Right hindlimb (tissue), 1 donor: ENCODE measurements around the gene JAK3.
A peak's percentile ranks its signal among the peaks of the same experiment; 100 is the strongest.

Source experiments
- DNase-seq: peaks from one replicate; pipeline ENCODE4 v3.0.0-alpha.2; 2018

The JAK3 gene

DNA sequence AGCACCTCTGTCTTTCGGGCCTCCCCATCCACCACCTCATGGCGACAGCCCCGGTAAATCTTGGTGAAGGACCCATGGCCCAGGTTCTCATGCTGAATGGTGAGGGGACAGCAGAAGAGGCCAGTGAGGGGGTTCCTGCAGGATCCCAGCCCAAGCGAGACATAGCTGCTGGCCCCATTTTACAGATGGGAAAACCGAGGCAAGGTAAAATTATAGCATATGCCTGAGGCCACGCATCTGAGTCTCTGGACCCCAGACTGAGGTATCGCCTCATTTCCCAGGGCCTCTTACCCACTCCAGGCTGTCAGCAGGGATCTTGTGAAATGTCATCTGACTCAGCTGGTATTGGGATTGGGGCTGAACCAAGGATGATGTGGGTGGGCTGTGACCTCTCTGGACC, 9.8 kb downstream of the JAK3 start:
- DNase-seq = no peak

DNA sequence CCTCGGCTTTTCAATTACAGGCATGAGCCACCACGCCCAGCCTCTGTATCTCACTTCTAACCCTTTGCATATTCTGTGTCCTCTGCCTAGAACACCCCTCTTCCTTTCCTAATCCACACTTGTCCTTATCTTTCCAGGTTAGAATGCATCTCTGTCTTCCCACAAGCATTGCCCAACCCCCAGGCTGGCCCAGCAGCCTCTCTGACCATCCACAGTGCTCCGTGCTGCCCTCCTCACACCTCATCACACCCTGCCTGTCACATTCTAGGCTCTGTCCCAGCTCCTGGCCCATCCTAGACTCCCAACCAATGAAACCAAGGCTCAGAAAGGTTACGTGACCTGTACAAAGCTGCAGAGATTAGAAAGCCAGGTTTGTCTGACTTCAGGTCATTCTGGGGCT, 11.3 kb downstream of the JAK3 start:
- no peak for DNase-seq

DNA sequence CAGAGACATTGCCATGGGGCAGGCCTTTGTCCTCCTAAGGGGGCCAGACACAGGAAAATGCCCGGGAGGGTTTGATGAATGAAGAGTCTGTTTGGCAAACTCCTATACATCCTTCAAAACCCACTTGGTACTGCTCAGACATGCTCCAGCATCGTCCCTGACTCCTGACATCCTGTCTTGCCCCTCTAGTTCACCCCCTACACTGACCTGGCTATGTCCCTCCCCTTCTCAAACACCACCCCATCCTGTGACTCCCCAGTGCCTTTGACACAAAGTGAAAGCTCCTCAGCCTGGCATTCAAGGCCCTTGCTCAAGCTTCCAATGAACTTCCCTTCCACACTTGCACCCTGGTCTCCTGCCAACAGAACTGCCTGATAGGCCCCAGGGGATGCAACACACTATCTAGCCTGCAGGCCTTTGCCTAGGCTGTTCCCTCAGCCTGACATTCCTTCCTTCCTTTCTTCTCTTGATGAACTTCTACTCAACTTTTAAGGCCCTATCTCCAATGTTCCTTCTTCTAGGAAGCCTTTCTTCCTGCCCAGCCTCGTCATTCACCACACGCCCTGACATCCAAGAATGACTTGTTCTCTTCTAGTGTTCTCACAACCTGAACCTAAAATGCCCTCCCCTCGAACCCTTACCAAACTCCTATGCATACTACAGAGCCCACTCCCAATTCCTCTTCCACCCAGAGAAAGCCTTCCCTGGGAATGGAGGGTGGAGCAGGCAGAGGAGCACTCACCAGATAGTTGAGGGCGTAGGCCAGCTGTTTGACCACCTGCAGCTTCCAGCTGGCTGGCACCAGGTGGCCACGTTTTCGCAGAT, 12.4 kb downstream of the JAK3 start:
- DNase-seq = no peak

DNA sequence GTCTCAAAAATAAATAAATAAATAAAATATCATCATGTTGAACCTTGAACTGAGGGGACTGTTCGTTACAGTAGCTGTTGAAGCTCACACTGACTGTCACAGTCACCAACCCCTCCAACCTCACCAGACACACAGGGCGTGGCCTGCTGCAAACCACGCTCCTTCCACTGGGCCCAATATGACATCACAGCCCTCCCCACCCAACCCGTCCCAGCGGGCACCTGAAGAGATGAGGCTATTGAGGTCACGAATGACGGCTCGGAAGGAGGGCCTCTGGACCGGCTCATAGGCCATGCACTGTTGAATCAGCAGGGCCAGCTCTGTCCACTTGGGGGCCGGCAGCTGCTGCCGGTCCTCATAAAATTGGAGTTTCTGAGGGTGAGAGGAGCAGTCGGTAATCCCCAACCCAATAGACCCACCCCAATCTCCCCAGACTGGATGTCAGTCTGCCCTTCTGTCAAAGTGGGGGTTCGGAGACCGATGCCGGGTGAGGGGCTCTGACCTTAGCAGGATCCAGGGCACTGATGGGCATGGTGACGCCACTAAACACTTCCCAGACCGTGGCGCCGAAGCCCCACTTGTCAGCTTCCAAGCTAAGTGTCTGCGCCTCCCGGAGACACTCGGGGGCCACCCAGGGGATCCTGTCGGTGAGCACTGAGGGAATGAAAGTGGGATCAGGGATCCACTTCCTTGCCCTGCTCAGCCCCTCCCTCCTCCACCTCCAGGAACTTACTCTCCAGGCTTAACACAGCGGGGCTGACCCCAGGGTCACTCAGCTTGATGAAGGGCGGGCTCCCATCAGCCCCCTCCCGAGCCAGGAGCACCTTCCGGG, 13.2 kb downstream of the JAK3 start:
- DNase-seq = no peak

DNA sequence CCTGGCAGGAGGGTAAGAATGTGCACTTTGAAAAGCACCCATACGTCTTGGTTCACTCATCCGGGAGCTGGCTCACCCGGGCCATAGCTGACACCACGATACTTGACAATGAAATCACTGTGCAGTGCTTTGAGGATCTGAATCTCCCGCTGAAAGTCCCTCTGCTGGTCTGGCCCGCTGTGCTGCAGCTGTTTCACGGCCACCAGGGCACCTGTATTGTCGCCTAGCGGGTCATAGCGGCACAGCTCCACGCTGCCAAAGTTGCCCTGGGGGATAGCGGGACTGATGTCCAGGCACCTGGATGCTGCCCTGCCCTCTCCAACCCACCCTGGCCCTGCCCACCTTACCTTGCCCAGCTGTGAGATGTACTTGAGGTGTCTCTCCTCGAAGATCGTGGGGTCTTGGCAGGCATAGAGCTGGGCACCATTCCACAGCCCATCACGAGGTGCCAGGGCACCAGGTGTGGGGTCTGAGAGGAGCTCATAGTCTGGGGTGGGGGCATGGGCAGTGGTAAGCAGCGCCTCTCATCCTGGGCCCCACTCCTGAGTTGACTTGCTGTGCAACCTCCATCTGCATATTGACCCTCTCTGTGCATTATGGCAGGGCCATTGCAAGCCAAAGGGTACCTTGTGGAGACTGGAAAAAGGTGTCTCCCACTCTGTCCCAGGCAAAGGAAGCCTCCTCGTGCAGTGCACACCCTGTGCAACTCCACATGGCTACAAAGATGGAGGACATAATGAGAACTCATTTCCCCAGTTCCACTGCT, 15.2 kb downstream of the JAK3 start:
- no peak for DNase-seq

DNA sequence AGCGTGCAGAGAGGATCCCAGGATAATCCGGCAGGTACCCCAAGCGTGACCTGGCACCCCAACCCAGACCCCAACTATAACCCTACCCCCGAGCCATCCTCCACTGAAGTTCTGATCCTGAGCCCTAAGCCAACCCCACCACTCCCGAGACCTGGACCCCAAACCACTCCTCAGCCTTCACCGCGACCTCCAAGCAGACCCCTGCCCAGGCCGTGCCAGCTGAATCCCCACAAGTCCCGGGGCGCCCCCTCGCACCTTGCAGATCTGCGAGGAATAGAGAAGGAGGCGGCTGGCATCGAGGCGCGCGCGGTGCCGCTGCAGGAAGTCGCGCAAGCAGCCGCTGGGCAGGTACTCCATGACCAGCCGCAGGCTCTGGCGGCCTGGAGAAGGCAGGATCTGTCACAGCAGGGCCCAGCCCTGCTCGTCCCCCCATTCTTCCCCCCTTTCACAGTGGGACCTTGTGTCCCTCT, 16.3 kb downstream of the JAK3 start:
- DNase-seq = no peak

DNA sequence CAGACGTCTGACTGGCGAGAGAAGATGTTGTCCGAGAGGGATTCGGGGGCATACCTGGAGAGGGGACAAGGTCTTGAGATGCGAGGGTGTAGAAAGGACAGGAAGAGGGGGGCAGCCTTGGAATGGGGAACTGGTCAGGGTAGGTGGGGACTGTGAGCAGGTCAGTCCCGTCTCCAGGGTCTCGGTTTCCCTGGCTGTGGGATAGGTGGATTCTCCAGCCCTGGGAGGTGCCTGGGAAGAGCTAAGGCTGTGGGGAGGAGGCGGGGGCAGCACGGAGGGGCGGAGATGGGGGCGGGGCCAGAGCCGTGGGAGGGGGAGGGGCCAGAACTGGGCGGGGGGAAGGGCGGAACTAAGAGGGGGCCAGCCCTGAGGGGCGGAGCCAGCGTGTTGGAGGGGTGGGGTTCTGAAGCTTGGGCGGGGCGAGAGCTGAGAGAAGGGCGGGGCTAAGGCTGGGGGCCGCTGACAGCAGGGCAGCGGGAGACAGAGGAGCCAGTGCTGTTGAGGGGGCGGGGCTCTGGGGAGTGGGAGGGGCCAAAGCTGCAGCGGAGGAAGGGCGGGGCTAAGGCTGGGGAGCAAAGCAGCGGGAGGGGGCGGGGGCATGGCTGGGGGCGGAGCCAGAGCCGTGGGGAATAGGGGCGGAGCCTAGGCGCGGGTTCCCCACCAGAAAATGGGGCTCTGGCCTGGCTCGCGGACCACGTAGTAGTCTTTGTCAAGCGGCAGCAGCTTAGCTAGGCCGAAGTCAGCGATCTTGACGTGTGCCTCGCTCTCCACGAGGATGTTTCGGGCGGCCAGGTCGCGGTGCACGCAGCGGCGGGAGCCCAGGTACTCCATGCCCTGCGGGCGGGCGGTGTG, 17.0 kb downstream of the JAK3 start:
- peak; percentile 84 for DNase-seq

DNA sequence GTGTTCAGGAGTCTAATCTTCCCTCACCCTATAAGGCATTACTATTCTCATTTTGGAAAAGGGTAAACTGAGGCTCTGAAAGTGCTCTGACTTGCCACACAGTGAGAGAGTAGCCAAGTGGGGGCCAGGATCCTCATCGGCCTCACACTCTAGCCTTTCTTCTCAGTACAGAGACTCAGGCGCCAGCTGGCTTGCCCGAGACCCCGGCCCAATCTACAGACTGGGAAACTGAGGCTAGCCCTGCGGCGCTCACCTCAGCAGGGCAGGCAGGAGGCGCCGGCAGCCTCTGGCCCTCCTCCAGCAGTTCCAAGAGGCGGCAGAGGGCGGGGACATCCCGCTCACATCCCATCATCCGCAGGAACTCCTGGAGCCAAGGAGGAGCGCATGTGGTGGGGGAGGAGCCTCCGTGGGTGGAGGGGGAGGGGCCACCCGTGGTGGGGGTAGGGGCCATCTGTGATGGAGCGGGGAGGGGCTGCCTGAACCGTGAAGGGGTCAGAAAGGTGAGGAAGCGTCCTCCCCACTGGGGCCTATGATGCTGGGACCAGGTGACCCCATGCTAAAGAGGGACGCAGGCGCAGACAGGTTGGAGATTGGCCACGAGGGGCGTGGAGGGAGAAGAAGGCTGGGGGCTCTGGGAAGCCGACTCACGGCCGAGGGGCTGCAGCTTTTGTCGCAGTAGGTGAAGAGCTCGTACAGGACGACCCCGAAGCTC, 17.8 kb downstream of the JAK3 start:
- DNase-seq = peak; percentile 60

DNA sequence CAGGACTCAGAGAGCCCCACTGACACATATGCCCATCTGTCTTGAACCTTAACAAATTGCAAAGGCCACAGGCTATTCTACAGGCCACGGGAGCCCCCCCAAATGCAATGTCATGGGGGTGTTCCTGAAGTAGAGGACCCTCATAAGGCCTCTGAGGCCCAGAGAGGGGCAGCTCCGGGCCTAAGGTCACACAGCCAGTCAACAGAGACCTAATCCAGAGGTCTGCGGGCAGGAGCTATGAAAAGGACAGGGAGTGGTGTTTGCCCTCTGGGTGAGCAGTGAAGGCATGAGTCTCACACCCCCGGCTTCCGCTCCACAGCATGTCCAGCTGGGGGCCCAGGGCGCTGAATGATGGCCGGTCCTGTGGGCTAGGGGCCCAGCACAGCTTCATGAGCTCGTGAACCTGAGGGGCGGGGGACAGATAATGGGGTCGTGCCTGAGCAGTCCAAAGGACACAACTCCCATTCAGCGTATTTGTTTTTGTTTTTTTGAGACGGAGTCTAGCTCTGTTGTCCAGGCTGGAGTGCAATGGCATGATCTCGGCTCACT, 21.2 kb downstream of the JAK3 start:
- DNase-seq = no peak

DNA sequence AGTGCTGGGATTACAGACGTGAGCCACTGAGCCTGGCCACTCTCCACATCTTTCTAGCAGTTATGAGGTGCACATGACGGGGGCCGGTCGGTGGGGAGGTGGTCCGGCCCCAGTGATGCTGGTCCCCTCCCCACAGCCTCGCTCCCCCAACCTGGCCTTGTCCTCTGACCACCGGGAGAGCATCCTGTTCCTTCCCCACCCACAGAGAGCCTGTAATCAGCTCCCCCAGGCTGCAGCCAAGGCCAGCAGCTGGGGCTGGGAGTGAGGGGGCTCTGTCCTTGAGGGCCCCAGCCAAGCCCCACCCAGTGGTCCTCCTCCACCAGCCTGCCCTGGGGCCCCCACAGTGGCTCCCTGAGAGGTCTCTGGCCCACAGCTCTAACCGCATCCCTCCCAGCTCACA, 23.4 kb downstream of the JAK3 start:
- DNase-seq = no peak

DNA sequence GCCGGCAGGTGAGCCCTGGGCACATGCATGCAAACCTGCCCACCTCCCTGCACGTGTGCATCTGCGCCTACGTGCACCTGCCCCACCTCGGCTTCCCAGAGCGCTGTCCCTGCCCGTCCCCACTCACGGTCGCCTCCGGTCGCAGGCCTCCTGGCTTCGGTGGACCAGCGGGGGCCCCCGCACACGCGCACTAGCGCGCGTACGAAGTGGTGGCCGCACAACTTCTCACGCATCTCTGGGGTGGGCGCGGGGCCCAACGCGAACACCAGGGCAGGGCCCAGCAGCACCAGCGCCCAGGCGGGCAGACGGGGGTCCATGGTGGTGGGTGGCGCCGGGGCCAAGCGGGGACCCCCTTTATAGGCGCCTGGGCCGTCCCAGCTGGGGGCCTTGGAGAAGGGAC, 26.6 kb downstream of the JAK3 start, which contains the start of gene INSL3:
Gene INSL3, minus strand, starts transcription at position 330 of the 400 bp plus-strand sequence. Its CDS starts 13 bp downstream, at position 317.
- DNase-seq = no peak

DNA sequence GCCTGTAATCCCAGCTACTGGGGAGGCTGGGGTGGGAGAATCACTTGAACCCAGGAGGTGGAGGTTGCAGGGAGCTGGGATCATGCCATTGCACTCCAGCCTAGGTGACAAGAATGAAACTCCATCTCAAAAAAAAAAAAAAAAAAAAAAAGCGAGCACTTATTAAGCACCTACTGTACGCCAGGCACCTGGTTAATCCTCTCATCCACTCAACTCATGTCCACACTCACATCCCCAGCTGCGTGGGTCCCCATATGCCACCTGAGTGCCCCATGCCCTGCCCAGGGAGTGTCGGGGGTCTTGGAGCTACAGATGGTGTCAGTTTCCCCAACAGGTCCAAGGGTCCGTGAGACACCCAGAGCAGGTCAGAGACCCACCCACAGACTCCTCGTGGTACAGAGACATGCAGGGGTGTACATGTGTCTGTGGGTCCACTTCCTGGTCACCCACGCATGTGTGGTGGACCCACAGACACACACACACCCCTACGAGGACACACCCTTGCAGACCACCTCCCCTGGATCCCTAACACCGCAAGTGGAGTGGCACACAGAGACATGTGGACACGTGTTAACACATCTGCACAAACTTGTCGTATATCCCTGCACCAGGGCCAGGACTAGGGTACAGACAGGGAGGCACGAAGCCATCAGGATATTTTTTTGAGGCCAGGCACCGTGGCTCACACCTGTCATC, 30.0 kb downstream of the JAK3 start:
- DNase-seq = no peak

DNA sequence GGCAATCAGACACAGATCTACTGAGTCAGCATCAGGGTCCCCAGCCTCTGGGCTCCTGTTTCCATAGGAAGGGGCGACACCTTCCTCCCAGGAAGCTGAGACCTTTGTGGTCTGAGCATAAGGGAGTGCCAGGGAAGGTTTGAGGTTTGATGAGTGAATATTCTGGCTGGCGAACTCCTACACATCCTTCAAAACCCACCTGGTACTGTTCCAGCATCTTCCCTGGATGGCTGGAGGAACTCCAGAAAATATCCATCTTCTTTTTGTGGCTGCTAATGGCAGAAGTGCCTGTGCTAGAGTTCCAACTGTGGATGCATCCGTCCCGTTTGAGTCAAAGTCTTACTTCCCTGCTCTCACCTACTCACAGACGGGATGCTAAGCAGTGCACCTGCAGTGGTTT, 35.7 kb downstream of the JAK3 start:
- DNase-seq = no peak

DNA sequence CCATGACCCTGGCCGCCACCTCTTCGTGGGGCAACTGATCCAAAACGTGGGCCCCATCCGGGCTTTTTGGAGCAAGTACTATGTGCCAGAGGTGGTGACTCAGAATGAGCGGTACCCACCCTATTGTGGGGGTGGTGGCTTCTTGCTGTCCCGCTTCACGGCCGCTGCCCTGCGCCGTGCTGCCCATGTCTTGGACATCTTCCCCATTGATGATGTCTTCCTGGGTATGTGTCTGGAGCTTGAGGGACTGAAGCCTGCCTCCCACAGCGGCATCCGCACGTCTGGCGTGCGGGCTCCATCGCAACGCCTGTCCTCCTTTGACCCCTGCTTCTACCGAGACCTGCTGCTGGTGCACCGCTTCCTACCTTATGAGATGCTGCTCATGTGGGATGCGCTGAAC, 36.1 kb downstream of the JAK3 start:
- DNase-seq = no peak

DNA sequence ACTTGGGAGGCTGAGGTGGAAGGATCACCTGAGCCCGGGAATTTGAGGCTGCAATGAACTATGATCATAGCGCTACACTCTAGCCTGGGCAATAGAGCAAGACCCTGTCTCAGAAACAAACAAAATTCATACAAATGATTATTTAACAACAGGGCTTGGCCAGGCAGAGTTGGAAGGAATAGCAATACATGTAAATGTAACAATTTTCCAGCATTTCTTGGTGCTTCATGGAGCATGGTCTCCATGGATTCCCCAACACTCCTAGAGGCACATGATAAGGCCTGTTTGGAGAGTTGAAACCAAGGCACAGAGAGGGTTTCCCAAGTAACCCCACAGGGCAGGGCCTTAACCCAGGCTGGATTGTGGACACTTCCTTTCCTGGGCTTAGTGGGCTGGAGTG, 36.7 kb downstream of the JAK3 start:
- no peak for DNase-seq

DNA sequence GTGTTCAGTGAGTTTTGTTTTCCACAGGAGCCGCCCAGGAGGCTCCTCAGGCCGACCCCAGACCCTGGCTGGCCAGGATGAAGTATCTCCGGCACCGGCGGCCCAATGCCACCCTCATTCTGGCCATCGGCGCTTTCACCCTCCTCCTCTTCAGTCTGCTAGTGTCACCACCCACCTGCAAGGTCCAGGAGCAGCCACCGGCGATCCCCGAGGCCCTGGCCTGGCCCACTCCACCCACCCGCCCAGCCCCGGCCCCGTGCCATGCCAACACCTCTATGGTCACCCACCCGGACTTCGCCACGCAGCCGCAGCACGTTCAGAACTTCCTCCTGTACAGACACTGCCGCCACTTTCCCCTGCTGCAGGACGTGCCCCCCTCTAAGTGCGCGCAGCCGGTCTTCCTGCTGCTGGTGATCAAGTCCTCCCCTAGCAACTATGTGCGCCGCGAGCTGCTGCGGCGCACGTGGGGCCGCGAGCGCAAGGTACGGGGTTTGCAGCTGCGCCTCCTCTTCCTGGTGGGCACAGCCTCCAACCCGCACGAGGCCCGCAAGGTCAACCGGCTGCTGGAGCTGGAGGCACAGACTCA, 40.0 kb downstream of the JAK3 start:
- no peak for DNase-seq

DNA sequence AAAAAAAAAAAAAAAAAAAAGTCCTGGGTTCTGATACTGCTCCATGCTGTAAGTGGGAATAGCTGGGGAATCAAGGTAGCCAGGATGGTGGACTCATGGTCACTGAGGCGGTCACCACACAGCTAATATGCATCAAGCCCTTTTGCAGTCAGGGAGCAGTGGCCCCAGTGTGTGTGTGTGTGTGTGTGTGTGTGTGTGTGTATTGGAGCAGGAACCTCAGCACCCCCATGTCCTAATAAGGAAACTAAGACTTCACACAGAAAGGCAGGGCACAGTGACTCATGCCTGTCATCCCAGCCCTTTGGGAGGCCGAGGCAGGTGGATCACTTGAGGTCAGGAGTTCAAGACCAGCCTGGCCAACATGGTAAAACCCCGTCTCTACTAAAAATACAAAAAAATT, 40.8 kb downstream of the JAK3 start:
- DNase-seq = no peak

DNA sequence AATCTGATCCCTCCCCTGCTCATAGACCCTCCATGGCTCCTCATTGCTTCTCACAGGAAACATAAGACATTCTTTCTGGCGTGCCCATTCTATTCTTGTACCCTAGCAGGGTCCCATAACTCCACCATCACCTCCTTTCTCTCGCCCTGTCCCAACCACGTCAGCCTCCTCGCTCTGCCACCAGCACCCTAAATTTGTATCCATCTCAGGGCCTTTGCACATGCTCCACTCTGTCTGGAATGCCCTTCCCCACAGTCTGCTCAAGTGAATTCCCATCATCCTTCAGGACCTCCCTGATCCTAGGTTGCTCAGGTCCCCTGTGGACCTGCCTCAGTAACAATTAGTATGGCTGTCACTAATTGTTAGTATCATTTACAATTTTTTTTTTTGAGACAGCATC, 42.4 kb downstream of the JAK3 start:
- no peak for DNase-seq

DNA sequence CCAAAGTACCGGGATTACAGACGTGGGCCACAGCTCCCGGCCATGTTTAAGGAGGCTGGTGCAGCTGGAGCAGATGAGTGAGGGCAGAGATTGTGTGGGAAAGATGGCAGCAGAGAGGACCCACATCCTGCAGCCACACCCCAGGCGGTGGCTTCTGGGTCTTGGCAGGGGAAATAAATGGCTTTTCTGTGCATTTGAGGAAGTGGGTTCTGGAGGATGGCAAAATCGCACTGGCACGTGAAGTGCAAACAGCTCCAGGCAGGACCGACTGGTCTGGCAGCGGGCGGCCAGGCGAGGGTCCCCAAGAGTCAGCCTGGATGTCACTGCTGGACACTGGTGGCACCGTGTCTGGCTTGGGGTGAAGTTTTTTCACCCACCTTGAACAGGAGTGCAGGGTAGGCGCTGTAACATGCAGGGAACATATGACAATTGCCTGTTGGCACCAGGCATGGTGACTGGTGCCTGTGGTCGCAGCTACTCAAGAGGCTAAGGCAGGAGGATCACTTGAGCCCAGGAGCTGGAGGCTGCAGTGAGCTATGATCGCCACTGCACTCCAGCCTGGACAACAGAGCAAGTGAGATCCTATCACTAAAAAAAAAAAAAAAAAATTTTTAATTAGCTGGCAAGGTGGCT, 44.4 kb downstream of the JAK3 start:
- DNase-seq = no peak
